Effector memory CD8-positive, alpha-beta T cell (primary cell): Measurements from ENCODE around the gene AKAP4.

ENCODE experiments used
- ATAC-seq: fragments of 150-1000 bp; cut with Tn5 transposase; replicated peaks from 2 replicates; pipeline ENCODE4 v1.10.0; 2021; ENCODE audit warnings: mild to moderate bottlenecking, moderate library complexity
- DNase-seq, 3 experiments: peaks; one replicate each; pipeline ENCODE4 v3.0.0; 2021
- H3K27ac Mint-ChIP-seq, 2 donors: one replicate each; pipeline ENCODE4 v1.8.0; 2022; ENCODE audit warnings: mild to moderate bottlenecking in 2 of 2, mixed read lengths in 2 of 2, moderate library complexity in 2 of 2
- H3K27me3 Mint-ChIP-seq, 2 donors: one replicate each; pipeline ENCODE4 v1.8.0; 2022; ENCODE audit warnings: mixed read lengths in 2 of 2
- H3K36me3 Mint-ChIP-seq: one replicate; pipeline ENCODE4 v1.8.0; 2022; ENCODE audit warnings: mild to moderate bottlenecking, moderate library complexity, mixed read lengths; ENCODE audit not compliant: insufficient read depth
- H3K4me1 Mint-ChIP-seq, 2 donors: one replicate each; pipeline ENCODE4 v1.8.0; 2022; ENCODE audit warnings: low read depth in 2 of 2, mixed read lengths in 2 of 2
- H3K4me3 Mint-ChIP-seq, 2 donors: one replicate each; pipeline ENCODE4 v1.8.0; 2022; ENCODE audit warnings: mild to moderate bottlenecking in 2 of 2, mixed read lengths in 2 of 2, moderate library complexity in 2 of 2
- H3K9me3 Mint-ChIP-seq, 2 donors: one replicate each; pipeline ENCODE4 v1.8.0; 2022; ENCODE audit warnings: mixed read lengths in 2 of 2

The AKAP4 gene

GRCh38 chrX:50165727-50166126 is 35.1 kb downstream of the AKAP4 start:
- Mint-ChIP-seq H3K36me3 (no peaks in the 10 kb centered on the region), H3K4me3 (no peak overlapping the region), H3K4me1 (no peaks in the 10 kb centered on the region), H3K27me3 (no peaks in the 10 kb centered on the region), H3K27ac (no peak overlapping the region), H3K9me3 (no peaks in the 10 kb centered on the region)
- DNase-seq (no peak), ATAC-seq (no peak)

GRCh38 chrX:50161127-50161526 is 39.7 kb downstream of the AKAP4 start:
- Mint-ChIP-seq H3K4me3 (no peak overlapping the region), H3K27me3 (no peaks in the 10 kb centered on the region), H3K36me3 (no peaks in the 10 kb centered on the region), H3K27ac (no peak overlapping the region), H3K9me3 (no peaks in the 10 kb centered on the region), H3K4me1 (no peaks in the 10 kb centered on the region)
- no peak for ATAC-seq
- no peak for DNase-seq

GRCh38 chrX:50158593-50158992 is 42.2 kb downstream of the AKAP4 start:
- ATAC-seq (no peak), DNase-seq (no peak)
- Mint-ChIP-seq H3K9me3 (no peaks in the 10 kb centered on the region), H3K36me3 (no peaks in the 10 kb centered on the region), H3K27ac (no peak overlapping the region), H3K4me1 (no peaks in the 10 kb centered on the region), H3K27me3 (no peaks in the 10 kb centered on the region), H3K4me3 (no peak overlapping the region)

GRCh38 chrX:50157545-50158135 is 43.2 kb downstream of the AKAP4 start:
- Mint-ChIP-seq H3K27me3 (no peaks in the 10 kb centered on the region), H3K27ac (no peak overlapping the region), H3K4me3 (no peak overlapping the region), H3K4me1 (no peaks in the 10 kb centered on the region), H3K36me3 (no peaks in the 10 kb centered on the region), H3K9me3 (no peaks in the 10 kb centered on the region)
- DNase-seq: no peak
- ATAC-seq: no peak

GRCh38 chrX:50154429-50154828 is 46.4 kb downstream of the AKAP4 start:
- no peak overlapping the region for H3K4me3 Mint-ChIP-seq
- H3K36me3 Mint-ChIP-seq: no peaks in the 10 kb centered on the region
- no peak for ATAC-seq
- no peaks in the 10 kb centered on the region for H3K27me3 Mint-ChIP-seq
- no peak for DNase-seq
- no peak overlapping the region for H3K27ac Mint-ChIP-seq
- H3K9me3 Mint-ChIP-seq: no peaks in the 10 kb centered on the region
- H3K4me1 Mint-ChIP-seq: no peaks in the 10 kb centered on the region

GRCh38 chrX:50152456-50152855 is 48.4 kb downstream of the AKAP4 start:
- ATAC-seq (no peak), DNase-seq (no peak)
- Mint-ChIP-seq H3K36me3 (no peaks in the 10 kb centered on the region), H3K27ac (no peak overlapping the region), H3K4me3 (no peak overlapping the region), H3K9me3 (no peaks in the 10 kb centered on the region), H3K4me1 (no peaks in the 10 kb centered on the region), H3K27me3 (no peaks in the 10 kb centered on the region)

GRCh38 chrX:50147972-50148371 is 52.8 kb downstream of the AKAP4 start:
- DNase-seq (no peak), ATAC-seq (no peak)
- H3K27me3 Mint-ChIP-seq: peaks cover 0 to 8% of the 10 kb centered on the region in 2 donors
- peaks cover 3% of the 10 kb centered on the region for H3K36me3 Mint-ChIP-seq
- no peaks in the 10 kb centered on the region for H3K4me1 Mint-ChIP-seq
- H3K4me3 Mint-ChIP-seq: no peak overlapping the region
- no peak overlapping the region for H3K27ac Mint-ChIP-seq
- H3K9me3 Mint-ChIP-seq: no peaks in the 10 kb centered on the region
